WERI-Rb-1 (cell line): ENCODE measurements around the gene WNT7B.

Experiments
- DNase-seq: peaks from one replicate; pipeline ENCODE4 v3.0.0-alpha.2; 2020
- H3K27ac ChIP-seq: fragments of 250-450 bp; sonication (Bioruptor Pico); 2 replicates; pipeline ENCODE4 v1.5.1; 2020; ENCODE audit warnings: mild to moderate bottlenecking, moderate library complexity
- H3K27me3 ChIP-seq: fragments of 250-450 bp; sonication (Bioruptor Pico); 2 replicates; pipeline ENCODE4 v1.5.1; 2021; ENCODE audit warnings: mild to moderate bottlenecking, low read depth, moderate library complexity; ENCODE audit not compliant: insufficient read depth, severe bottlenecking
- H3K36me3 ChIP-seq: fragments of 250-450 bp; sonication (Bioruptor Pico); 2 replicates; pipeline ENCODE4 v1.5.1; 2020; ENCODE audit warnings: mild to moderate bottlenecking, moderate library complexity
- H3K4me3 ChIP-seq: 2 replicates; pipeline ENCODE4 v1.5.1; 2011; ENCODE audit warnings: low read depth, mild to moderate bottlenecking, control low read depth, low read length
- H3K9me3 ChIP-seq: fragments of 250-450 bp; sonication (Bioruptor Pico); 2 replicates; pipeline ENCODE4 v1.5.1; 2021; ENCODE audit warnings: mild to moderate bottlenecking, moderate library complexity; ENCODE audit not compliant: severe bottlenecking
- TF ChIP-seq, protein P1 (sequence below): IDR thresholded peaks from 2 replicates; pipeline ENCODE4 v1.5.1; 2011; ENCODE audit warnings: low read depth, mild to moderate bottlenecking, control low read depth, inconsistent platforms, low read length

Gene WNT7B

DNA sequence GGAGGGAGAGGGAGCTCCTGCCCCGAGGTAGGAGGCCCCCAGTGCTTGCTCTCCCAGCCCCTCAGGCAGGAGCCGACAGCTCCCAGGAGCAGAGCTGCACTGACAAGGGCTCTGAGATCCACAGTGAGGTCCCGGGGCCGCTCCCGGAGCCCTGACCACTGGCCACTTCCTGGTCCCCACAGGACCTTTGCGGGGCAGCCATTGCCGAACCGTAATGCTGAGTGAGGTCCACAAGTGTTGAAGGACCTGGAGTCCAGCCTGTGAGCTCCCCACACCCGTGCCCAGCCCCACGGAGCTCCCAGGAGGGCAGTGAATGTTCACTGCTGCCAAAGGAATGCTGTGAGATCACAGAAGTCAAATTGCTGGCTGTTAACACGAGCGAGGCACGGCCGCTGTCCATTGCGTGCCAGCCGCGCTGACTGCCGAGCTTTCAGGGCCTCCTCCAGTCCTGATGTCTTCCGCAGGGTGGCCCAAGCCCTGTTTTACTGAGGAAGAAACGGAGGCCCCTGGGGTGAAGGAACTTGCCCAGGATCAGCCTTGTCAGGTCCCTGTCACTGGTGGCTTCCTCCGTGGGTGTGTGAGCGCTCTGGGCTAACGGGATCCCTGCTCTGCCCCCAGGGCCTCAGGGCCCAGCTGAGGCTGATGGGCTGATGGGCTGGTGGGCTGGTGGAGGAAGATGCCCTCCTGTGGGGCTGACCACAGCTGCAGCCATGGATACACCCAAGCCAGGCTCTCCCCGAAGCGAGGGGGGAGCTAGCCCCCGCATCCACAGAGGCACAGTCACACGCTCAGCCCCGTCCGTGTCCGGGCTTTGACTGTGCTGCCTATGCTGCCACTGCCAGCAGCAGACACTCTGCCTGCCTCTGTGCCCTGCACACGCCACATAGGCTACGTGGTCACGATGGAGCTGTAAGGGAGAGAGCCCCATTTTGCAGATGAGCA lies 70.8 kb downstream of the WNT7B start:
- Histone ChIP-seq H3K9me3 (no peaks in the 10 kb centered on the region), H3K4me3 (no peak overlapping the region), H3K36me3 (no peaks in the 10 kb centered on the region), H3K27ac (no peak overlapping the region), H3K27me3 (peaks cover 93% of the 10 kb centered on the region)
- no peak for DNase-seq
- TF ChIP-seq, protein P1, sequence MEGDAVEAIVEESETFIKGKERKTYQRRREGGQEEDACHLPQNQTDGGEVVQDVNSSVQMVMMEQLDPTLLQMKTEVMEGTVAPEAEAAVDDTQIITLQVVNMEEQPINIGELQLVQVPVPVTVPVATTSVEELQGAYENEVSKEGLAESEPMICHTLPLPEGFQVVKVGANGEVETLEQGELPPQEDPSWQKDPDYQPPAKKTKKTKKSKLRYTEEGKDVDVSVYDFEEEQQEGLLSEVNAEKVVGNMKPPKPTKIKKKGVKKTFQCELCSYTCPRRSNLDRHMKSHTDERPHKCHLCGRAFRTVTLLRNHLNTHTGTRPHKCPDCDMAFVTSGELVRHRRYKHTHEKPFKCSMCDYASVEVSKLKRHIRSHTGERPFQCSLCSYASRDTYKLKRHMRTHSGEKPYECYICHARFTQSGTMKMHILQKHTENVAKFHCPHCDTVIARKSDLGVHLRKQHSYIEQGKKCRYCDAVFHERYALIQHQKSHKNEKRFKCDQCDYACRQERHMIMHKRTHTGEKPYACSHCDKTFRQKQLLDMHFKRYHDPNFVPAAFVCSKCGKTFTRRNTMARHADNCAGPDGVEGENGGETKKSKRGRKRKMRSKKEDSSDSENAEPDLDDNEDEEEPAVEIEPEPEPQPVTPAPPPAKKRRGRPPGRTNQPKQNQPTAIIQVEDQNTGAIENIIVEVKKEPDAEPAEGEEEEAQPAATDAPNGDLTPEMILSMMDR = no peak

DNA sequence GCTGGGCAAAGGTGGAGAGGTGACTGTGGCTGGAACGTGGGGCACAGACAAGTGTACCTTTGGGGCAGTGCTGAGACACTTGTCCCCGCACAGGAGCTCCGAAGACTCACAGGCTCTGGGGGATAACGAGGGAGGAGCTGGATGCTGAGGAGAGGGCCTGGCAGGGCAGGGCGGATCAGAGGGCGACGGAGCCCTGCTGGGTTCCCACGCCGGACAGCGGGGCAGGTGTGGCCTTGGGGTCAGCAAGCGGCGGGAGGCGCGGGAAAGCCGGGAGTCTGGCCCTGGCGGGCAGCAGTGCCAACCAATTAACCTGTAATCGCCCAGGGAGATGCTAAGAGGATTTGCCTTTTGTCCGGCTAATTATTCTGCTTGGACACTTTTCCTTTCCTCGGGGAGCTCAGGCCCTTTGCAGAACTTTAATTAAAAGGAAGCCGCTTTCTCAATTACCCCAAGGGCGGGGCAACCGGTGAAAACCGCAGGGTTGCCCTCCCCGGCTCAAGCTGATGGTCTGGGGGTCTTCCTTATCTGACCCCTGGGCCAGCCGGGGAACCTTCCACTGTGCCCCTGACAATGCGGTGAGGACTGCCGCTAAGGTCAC lies 71.5 kb downstream of the WNT7B start:
- Histone ChIP-seq H3K27me3 (peaks cover 93% of the 10 kb centered on the region), H3K4me3 (no peak overlapping the region), H3K9me3 (no peaks in the 10 kb centered on the region), H3K36me3 (no peaks in the 10 kb centered on the region), H3K27ac (no peak overlapping the region)
- TF ChIP-seq, protein P1 = no peak
- no peak for DNase-seq

DNA sequence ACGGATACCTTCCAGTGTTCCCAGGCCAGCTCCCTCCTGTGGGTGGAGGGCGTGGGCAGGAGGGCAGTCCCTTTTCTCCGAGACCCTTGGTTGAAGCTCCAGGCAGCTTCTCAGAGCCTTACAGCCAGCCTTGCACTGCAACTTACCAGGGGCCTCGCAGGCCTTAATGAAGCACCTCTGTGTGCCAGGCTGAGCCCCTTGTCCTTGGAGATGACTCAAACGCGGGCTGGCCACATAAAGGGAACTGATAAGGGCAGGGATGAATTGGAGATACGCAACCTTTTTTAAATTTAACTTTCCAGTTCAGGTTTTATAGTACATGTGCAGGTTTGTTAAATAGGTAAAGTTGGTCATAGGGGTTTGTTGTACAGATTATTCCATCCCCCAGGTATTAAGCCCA lies 72.7 kb downstream of the WNT7B start:
- Histone ChIP-seq H3K4me3 (no peak overlapping the region), H3K27me3 (peaks cover 90% of the 10 kb centered on the region), H3K27ac (no peak overlapping the region), H3K36me3 (no peaks in the 10 kb centered on the region), H3K9me3 (no peaks in the 10 kb centered on the region)
- TF ChIP-seq, protein P1 = no peak
- DNase-seq = no peak

DNA sequence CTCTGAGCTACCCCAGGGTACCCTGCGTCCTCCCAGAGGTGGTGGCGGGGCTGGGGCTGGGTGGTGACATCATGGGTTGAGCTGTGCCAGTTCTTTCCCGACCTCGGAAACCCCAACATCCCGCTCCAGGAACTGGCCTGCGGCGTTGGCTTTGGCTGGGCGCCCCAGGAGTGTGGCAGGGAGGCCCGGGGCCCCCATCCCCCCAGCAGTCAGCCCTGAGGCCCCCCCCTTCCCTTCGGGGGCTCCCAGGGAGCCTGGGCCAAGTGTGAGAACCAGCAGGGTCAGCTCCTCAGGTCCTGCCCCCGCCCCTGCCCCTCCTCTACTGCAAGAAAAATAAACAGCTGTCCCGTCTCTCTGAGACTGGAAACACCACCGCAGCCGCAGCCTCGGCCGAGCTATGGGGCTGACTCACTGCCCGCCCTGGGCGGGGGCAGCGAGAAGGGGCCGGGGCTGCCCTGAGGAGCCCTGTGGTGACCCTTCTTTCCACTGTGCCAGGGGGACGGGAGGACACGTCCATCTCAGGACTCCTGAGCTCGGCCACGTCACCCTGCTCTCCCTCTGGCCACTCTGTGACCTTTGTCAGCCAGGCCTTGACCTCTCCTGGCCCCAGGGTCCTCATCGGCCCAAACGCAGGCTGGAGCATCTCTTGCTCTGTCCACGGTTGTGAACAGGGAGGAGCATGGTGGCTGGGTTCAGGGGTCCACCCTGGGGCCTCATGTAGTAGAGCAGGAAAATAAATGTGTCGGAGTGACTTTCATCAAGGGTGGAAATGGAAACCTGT lies 73.4 kb downstream of the WNT7B start:
- no peaks in the 10 kb centered on the region for H3K36me3 ChIP-seq
- H3K27ac ChIP-seq = no peak overlapping the region
- TF ChIP-seq, protein P1 = no peak
- H3K4me3 ChIP-seq = no peak overlapping the region
- peaks cover 90% of the 10 kb centered on the region for H3K27me3 ChIP-seq
- no peak for DNase-seq
- H3K9me3 ChIP-seq = no peaks in the 10 kb centered on the region

DNA sequence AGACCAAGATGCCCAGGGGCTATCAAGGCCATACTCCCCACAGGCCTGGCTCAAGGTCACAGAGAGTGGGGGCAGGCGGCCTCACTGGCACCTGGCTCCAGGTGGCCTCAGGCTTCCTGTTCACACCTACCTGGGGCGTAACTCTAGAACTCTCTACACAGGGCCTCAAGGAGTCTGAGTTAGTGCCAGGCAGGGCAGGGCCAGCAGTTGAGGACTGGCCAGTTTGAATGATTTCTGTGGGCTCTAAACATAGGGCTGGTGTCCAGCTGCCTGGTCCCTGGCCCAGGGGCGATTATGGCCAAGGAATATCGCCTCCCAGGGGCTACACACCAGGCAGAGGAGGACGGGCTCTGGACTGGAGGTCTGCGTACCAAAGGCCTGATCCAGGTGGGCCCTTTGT lies 79.2 kb downstream of the WNT7B start:
- H3K27me3 ChIP-seq = peaks cover 79% of the 10 kb centered on the region
- no peak overlapping the region for H3K27ac ChIP-seq
- no peak overlapping the region for H3K4me3 ChIP-seq
- H3K9me3 ChIP-seq = no peaks in the 10 kb centered on the region
- no peaks in the 10 kb centered on the region for H3K36me3 ChIP-seq
- no peak for DNase-seq
- TF ChIP-seq, protein P1 = no peak
